ENCODE results near the gene HILPDA.

- TF ChIP-seq CTCF (conservative IDR thresholded peaks at IDR 0.05; ENCODE audit: low read depth in 2 of 2) (no peak), EZH2 (IDR thresholded peaks at IDR 0.05; ENCODE audit: low read depth, unreplicated experiment) (no peak), CREB1 (CRISPR knock-in tag; IDR thresholded peaks at IDR 0.05; ENCODE audit: low read depth) (no peak), EZH2phosphoT487 (IDR thresholded peaks at IDR 0.05; ENCODE audit: unreplicated experiment) (no peak), POLR2AphosphoS5 (IDR thresholded peaks at IDR 0.05; ENCODE audit: low read depth) (no peak), REST (IDR thresholded peaks at IDR 0.05; ENCODE audit: unreplicated experiment) (no peak), JUNB (IDR thresholded peaks at IDR 0.05; ENCODE audit: unreplicated experiment) (no peak)
Measured at GRCh38 chr7:128443831-128444600, 11.7 kb upstream of the HILPDA start.
